IPS-20b (cell line): ENCODE measurements around the gene LRRC3C.
A peak's percentile ranks its signal among the peaks of the same experiment; 100 is the strongest.

ENCODE experiments used
- H3K27ac ChIP-seq: one replicate; pipeline ENCODE4 v1.5.1; 2013; ENCODE audit warnings: low read length
- H3K27me3 ChIP-seq: 2 replicates; pipeline ENCODE4 v1.6.1; 2013; ENCODE audit warnings: mild to moderate bottlenecking, low read length, inconsistent platforms; ENCODE audit not compliant: insufficient read depth
- H3K36me3 ChIP-seq: 2 replicates; pipeline ENCODE4 v1.6.1; 2013; ENCODE audit warnings: low read depth, mild to moderate bottlenecking, inconsistent platforms, low read length, moderate library complexity; ENCODE audit not compliant: insufficient read depth
- H3K4me1 ChIP-seq: 2 replicates; pipeline ENCODE4 v1.6.1; 2013; ENCODE audit warnings: mild to moderate bottlenecking, control low read depth, inconsistent platforms, low read length, moderate library complexity; ENCODE audit not compliant: insufficient read depth
- H3K4me3 ChIP-seq: 2 replicates; pipeline ENCODE4 v1.5.1; 2013; ENCODE audit warnings: mild to moderate bottlenecking, low read length, inconsistent platforms
- H3K9ac ChIP-seq: 2 replicates; pipeline ENCODE4 v1.6.1; 2013; ENCODE audit warnings: low read depth, mild to moderate bottlenecking, inconsistent platforms, low read length, moderate library complexity
- H3K9me3 ChIP-seq: 2 replicates; pipeline ENCODE4 v1.6.1; 2013; ENCODE audit warnings: mild to moderate bottlenecking, low read depth, low read length, inconsistent platforms; ENCODE audit not compliant: insufficient read depth

Gene LRRC3C

DNA sequence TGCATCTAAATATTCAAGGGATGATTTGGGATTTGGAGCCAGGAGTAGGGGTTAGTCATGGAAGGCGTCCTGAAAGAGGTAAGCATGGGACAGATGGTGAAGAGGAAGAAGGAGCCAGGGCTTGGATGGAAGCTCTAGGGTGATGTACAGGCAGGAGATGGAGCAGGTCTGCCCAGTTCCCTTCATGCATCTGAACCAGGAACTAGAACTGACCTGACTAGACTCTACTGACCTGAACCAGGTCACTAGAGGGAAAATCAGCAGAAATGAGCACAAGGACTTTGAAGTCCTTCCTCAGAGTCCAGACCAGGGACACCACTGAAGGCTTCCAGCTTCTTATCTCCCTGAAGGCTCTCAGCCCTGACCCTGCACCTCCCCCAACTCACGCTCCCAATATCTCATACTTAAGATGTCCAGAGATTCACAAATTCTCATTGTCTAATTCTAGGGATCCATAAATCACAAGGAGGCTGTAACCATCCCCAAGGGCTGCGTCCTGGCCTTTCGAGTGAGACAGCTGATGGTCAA is 43.6 kb downstream of the LRRC3C start:
- Histone ChIP-seq H3K9me3 (no peaks in the 10 kb centered on the region), H3K27ac (no peak overlapping the region), H3K36me3 (no peaks in the 10 kb centered on the region), H3K9ac (no peak overlapping the region), H3K4me1 (no peaks in the 10 kb centered on the region), H3K27me3 (peaks cover 24% of the 10 kb centered on the region), H3K4me3 (no peak overlapping the region)

DNA sequence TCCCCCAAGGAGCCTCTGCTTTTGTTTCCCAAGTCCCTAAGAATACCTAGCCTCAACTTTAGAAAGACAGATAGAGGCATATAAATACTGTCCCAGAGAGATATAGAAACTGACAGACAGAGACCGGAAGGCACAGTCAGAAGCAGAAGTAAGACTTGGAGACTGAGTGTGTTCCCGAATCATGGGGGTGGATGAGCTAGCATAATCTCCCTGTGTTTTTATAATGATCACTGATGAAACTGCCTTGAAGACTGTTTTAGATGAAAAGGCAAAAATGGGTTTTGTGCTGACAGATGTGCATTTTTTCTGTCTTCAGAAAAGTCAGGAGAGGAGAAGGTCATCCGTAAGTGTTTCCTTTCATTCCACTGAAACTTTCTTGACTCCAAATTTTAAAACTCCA is 44.7 kb downstream of the LRRC3C start:
- no peaks in the 10 kb centered on the region for H3K4me1 ChIP-seq
- no peaks in the 10 kb centered on the region for H3K36me3 ChIP-seq
- no peak overlapping the region for H3K4me3 ChIP-seq
- no peak overlapping the region for H3K9ac ChIP-seq
- H3K27me3 ChIP-seq = peaks cover 24% of the 10 kb centered on the region
- H3K9me3 ChIP-seq = no peaks in the 10 kb centered on the region
- no peak overlapping the region for H3K27ac ChIP-seq

DNA sequence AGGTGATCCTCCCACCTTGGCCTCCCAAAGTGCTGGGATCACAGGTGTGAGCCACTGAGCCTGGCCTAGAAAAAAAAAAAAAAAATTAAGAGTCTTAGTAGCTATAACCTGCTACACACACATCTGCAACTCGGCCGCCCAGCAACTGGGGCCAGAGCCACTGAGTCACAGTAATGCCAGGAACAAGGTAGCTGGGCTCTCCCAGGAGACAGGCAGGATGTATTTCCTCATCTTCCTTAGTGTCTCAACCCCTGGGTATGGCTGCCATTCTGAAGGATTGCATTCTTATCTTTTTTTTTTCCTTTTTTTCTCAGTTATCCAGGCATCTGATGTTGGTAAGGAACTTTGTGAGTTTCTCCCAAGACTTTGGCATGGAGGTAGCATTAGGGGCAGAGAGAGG is 46.0 kb downstream of the LRRC3C start:
- Histone ChIP-seq H3K36me3 (no peaks in the 10 kb centered on the region), H3K9ac (no peak overlapping the region), H3K4me3 (no peak overlapping the region), H3K27ac (no peak overlapping the region), H3K27me3 (peaks cover 24% of the 10 kb centered on the region), H3K9me3 (no peaks in the 10 kb centered on the region), H3K4me1 (no peaks in the 10 kb centered on the region)

DNA sequence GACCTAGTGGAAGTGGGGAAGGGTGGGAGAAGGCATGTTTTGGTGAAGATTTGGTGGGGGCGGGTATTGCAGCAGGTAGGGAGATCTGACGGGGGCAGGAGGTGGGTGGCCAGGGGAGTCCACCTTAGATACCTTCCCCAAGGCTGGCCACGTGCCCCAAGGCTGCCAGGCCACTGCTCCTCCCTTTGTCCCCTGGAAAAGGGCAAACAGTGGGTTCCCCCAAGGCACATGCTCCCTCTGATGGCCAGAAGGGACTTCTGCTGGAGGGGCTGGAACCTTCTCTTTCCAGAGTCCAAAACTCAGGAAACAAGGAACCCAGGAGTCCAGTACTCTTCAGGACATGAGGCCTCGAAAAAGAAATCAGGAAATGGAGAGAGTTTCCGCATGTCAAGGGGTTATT is 46.9 kb downstream of the LRRC3C start:
- peaks cover 24% of the 10 kb centered on the region for H3K27me3 ChIP-seq
- H3K4me1 ChIP-seq = peaks cover 5% of the 10 kb centered on the region; the same call in 1 of the 2 replicates
- no peaks in the 10 kb centered on the region for H3K36me3 ChIP-seq
- no peak overlapping the region for H3K4me3 ChIP-seq
- H3K27ac ChIP-seq = no peak overlapping the region
- no peaks in the 10 kb centered on the region for H3K9me3 ChIP-seq
- H3K9ac ChIP-seq = no peak overlapping the region

DNA sequence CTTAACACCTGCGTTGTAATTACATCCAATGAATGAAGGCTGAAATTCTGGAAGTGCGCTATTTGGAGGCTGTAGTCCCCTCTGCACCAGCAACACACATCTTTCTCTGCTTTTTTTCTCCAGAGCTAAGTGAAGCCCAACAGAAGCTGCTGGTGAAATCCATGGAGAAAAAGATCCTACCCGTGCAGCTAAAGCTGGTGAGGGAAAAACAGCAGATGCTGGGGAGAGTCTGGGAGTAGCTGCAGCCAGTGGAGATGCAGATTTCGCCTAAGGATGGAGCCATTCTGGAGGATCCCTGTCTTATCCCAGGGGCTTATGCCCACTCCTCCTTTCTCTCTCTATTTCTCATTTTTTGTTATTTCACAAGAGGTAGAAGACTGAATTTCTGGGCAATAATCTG is 48.3 kb downstream of the LRRC3C start:
- Histone ChIP-seq H3K27ac (no peak overlapping the region), H3K9ac (no peak overlapping the region), H3K4me1 (peaks cover 8% of the 10 kb centered on the region; the same call in 1 of the 2 replicates), H3K9me3 (no peaks in the 10 kb centered on the region), H3K4me3 (no peak overlapping the region), H3K27me3 (peaks cover 15% of the 10 kb centered on the region), H3K36me3 (no peaks in the 10 kb centered on the region)

DNA sequence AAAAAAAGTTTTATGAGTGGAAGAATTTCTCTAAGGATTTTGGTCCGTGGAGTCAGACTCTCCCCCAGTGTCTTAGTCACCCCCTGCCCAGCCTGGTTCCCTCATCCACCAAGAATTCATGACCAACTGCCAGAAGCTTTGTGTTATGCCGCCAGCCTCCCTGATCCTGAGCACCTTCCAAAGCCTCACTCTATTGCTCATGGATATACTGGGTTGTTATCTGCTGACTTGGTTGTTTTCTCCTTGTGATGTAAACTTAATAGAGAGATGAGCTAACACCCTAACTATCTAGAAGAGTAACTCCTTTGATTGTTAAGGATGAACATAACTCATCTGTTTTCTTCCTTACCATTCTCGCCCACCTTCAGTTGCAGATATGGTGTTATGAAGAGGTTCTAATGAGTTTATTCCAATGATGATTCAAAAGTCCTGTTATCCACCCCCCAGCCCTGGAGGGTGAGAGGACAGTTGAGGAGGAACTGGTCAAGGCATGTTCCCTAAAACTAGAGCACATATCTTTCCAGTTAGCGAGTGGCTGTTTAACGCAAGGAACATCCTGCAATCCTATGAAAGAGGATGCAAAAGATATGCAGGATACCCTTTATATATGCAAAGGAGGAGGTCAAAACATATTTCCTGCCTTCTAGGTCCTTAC is 51.6 kb downstream of the LRRC3C start:
- Histone ChIP-seq H3K9ac (peak overlapping the region; percentile 73; the same call in 1 of the 2 replicates), H3K9me3 (no peaks in the 10 kb centered on the region), H3K36me3 (peaks cover 9% of the 10 kb centered on the region), H3K4me1 (peaks cover 13% of the 10 kb centered on the region; the same call in 1 of the 2 replicates), H3K27me3 (peaks cover 5% of the 10 kb centered on the region), H3K27ac (no peak overlapping the region), H3K4me3 (peak overlapping the region; percentile 71)

DNA sequence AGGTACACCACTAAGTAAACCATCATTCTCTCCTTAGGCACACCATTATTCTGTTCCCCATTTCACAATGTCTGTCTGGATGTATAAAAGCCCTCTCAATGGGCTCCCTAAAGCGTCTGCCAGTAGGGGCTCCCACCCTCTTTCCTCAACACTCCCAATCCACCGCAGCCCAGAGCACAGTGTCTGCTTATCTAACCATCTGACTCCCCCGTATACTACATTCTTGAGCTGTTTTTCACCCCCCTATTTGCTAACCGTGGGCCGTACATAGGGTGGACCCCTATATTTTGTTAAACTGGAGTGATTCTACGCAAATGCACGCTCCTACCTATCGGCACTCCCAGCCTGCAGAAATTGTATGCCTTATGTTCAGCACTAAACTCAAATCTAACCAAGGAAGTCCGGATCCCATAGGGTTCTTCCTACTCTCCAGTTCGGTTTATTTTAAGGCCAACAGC is 52.4 kb downstream of the LRRC3C start:
- Histone ChIP-seq H3K9me3 (no peaks in the 10 kb centered on the region), H3K4me3 (peak overlapping the region; percentile 71), H3K27ac (no peak overlapping the region), H3K4me1 (peaks cover 13% of the 10 kb centered on the region; the same call in 1 of the 2 replicates), H3K36me3 (peaks cover 17% of the 10 kb centered on the region), H3K9ac (peak overlapping the region; percentile 73; the same call in 1 of the 2 replicates), H3K27me3 (peaks cover 5% of the 10 kb centered on the region)

DNA sequence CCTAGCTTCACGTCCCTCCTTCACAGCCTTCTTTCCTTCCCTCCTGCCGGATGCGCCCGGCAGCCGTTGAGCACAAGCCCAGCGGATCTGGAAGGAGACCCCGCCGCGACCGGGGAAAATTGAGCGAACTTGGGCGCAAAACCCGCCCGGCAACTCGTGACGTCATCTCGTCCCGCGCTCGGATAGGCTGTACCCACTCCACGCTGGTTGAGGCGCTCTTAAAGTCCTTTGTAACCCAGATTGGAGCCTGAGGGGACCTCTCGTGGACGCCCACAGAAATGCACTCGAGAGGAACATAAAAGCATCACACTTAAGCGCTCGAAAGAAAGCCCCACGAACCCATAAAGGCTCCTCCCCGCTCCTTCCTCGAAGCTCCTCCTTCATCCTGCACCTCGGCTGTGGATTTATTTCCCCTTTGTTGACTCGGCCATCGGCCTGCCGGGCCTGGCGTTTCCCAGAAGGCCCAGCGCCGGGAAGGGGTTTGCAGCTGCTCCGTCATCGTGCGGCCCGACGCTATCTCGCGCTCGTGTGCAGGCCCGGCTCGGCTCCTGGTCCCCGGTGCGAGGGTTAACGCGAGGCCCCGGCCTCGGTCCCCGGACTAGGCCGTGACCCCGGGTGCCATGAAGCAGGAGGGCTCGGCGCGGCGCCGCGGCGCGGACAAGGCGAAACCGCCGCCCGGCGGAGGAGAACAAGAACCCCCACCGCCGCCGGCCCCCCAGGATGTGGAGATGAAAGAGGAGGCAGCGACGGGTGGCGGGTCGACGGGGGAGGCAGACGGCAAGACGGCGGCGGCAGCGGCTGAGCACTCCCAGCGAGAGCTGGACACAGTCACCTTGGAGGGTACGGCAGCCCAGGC is 53.0 kb downstream of the LRRC3C start, which contains the start of gene PSMD3:
TSS of gene PSMD3 (plus strand) at position 457 of the 856 bp plus-strand sequence. CDS start at position 621, 164 bp downstream.
- peak within 1 kb of the TSS; percentile 59 for H3K27ac ChIP-seq
- peak within 1 kb of the TSS; percentile 73 for H3K9ac ChIP-seq
- no peaks in the 10 kb centered on the region for H3K9me3 ChIP-seq
- peaks cover 5% of the 10 kb centered on the region for H3K27me3 ChIP-seq
- peak within 1 kb of the TSS; percentile 71 for H3K4me3 ChIP-seq
- peaks cover 24% of the 10 kb centered on the region for H3K36me3 ChIP-seq
- peaks cover 13% of the 10 kb centered on the region; the same call in 1 of the 2 replicates for H3K4me1 ChIP-seq

DNA sequence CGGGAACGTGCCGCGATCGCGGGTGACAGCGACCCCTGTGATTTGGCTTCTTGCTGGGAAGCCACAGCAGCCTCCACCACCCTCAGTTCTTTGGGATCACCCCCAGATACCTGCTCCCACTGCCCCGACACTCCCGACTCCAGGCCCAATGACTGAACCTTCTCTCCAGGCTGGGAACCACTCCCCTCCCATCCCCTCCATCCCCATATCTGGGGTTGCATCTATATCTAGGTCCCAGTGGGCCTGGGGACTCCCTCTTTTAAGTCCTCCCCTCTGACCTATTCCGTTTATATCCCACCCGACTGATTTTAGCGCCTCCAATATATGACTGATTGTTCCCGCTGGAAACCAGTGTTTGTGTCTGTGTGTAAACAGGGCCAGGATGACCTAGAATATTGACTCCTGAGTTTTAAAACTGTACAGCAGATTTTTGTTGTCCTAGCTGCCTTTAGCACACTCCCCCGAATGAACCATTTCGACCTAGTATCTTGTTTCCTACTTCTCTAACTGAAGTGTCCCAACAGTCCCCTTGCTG is 53.7 kb downstream of the LRRC3C start:
- H3K4me3 ChIP-seq = peak overlapping the region; percentile 71
- peaks cover 30% of the 10 kb centered on the region for H3K36me3 ChIP-seq
- peaks cover 13% of the 10 kb centered on the region; the same call in 1 of the 2 replicates for H3K4me1 ChIP-seq
- peak overlapping the region; percentile 73 for H3K9ac ChIP-seq
- H3K27ac ChIP-seq = peak overlapping the region; percentile 59
- no peaks in the 10 kb centered on the region for H3K9me3 ChIP-seq
- no peaks in the 10 kb centered on the region; the same call in 1 of the 2 replicates for H3K27me3 ChIP-seq

DNA sequence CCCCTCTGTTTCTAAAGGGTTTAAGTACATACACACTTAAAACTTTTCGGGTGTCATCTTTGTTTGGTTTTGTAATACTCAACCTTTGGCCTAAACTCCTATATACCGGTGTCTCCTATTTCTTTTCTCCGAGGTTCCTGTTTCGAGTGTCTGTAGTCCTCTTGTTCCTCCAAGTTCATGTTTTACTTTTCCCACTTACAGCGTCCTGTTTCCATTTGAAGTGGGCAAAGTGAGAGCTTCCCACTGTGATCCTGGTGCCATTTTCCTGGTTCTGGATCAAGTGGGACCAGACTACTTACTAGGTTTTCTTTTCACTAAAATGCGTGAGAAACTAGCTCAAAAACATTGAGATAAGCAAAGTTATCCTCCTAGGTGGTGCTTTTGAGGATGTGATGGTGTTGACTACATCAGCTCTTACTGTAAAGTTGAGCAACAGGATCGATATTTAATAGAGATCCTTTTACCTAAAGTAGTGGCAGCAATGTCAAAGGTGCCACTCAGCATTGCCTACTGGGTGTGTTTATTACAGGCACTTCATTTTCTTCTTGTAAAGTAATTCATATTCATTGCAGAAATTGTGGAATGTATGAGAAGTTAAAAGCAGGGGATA is 54.3 kb downstream of the LRRC3C start:
- Histone ChIP-seq H3K27ac (no peak overlapping the region), H3K4me1 (peaks cover 13% of the 10 kb centered on the region; the same call in 1 of the 2 replicates), H3K36me3 (peaks cover 36% of the 10 kb centered on the region), H3K27me3 (no peaks in the 10 kb centered on the region; the same call in 1 of the 2 replicates), H3K9me3 (no peaks in the 10 kb centered on the region), H3K4me3 (peak overlapping the region; percentile 71), H3K9ac (peak overlapping the region; percentile 73)

DNA sequence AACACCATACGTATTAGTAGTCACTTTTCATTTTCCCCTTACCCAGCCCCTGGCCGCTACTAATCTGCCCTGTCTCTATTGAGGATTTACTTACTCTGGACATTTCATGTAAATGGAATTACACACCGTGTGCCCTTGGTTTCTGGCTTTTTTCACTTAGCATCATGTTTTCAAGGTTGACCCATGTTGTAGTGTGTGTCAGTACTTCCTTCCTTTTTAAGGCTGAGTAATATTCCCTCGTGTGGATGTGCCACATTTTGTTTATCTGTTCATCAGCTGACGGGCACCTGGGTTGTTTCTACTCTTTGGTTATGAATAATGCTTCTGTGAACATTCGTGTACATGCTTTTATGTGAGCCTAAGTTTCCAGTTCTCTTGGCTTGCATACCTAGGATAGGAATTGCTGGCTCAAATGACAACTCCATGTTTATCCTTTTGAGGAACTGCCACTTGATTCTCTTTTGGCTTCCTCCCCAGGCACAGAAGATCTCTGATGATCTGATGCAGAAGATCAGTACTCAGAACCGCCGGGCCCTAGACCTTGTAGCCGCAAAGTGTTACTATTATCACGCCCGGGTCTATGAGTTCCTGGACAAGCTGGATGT is 60.8 kb downstream of the LRRC3C start:
- Histone ChIP-seq H3K27ac (no peak overlapping the region), H3K36me3 (peaks cover 98% of the 10 kb centered on the region)

More for the DNA sequence above, 60.8 kb downstream of the LRRC3C start:
- H3K9me3 ChIP-seq = no peaks in the 10 kb centered on the region
- H3K9ac ChIP-seq = no peak overlapping the region
- H3K27me3 ChIP-seq = no peaks in the 10 kb centered on the region
- H3K4me3 ChIP-seq = no peak overlapping the region
- H3K4me1 ChIP-seq = no peaks in the 10 kb centered on the region
